GM21786 (cell line): ENCODE data around the gene CCNJ.
A peak's percentile ranks its signal among the peaks of the same experiment; 100 is the strongest.

ENCODE experiments used
- ATAC-seq: cut with Tn5 transposase; IDR thresholded peaks from one replicate; pipeline ENCODE4 v1.9.1; 2021; ENCODE audit not compliant: unreplicated experiment

CCNJ gene

DNA sequence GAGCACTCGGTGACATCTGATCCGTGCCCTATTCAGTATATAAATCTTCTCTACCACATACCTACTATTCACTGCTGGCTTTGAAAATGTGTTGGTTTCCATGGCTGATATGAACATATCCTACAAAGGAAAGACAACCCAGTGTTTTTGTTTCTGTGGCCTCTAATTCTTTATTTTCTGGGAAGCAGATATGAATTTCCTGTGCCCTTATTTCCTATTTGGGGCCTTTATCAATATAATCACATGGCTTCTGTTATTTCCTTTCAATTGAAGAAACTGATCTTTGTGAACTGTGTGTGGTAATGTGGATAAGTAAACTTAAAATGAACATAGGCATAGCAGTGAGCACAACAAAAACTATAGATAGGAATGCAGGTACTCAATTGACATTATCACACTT lies 10.6 kb downstream of the CCNJ start:
- ATAC-seq, result no peak

DNA sequence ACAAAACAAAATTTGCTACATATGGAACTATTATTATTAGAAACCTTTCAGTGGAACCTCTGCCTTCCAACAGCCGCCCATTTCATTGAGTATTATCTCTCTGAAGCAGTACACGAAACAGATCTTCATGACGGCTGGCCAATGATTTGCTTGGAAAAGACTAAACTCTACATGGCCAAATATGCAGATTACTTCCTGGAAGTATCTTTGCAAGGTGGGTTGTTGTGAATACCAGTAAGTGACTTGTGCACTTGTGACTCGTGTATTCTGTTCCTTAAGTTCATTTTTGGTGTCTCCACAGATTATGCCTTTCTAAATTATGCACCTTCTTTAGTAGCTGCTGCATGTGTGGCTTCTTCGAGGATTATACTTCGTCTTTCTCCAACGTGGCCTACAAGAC lies 13.4 kb downstream of the CCNJ start:
- no peak for ATAC-seq

DNA sequence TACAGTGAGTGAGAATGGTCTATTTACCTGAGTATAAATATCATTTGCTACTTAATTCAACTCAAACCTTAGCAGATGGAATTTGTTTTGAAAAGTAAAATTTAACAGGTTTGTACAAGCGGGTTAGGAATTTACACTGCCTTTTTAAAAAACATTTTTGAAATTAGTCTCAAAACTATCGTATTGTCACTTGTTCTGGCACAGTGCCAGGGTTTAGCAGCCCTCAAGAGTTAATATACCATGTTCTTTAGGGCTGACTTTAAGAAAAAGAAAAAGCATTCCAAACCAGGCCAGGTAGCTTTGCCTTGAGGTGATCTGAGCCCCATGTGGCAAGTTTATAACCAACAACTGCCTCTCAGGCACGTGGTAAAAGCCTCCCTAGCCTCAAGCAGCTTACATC lies 17.8 kb downstream of the CCNJ start:
- ATAC-seq, result no peak

DNA sequence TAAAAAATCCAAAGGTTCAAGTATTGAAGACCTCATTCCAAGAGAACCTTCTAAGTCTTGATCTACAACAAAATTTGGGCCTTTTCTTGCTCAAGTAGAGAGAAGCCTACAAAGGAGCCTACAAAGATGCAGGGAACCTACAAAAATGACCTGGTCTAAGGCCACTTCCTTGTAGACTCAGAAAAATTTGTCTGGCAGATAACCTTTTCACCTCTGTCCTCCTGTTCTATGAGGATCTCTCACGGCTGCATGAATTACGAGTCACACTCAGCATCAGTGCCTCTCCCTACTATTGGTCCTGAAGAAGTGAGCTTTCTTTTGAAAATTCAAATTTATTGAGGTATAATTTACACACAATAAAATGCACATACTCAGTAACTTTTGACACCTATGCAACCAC lies 29.3 kb downstream of the CCNJ start:
- ATAC-seq, result no peak

DNA sequence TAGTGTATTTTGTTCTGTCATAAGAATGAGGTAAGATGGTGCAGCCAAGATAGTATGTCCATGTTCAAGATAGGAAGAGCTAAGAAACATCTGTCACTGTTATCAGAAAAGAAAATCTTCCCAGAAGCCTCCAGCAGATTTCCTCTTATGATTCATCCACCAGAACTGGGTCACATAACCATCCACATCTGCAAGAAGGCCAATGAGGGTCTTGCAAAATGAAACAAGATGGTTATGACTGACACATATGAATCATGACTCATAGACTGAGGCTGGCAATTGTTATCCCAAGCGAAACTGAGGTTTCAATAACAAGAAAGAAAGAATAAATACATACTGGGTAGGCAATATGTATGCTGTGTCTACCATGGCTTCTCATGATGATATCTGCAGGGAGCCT lies 30.3 kb downstream of the CCNJ start:
- no peak for ATAC-seq

DNA sequence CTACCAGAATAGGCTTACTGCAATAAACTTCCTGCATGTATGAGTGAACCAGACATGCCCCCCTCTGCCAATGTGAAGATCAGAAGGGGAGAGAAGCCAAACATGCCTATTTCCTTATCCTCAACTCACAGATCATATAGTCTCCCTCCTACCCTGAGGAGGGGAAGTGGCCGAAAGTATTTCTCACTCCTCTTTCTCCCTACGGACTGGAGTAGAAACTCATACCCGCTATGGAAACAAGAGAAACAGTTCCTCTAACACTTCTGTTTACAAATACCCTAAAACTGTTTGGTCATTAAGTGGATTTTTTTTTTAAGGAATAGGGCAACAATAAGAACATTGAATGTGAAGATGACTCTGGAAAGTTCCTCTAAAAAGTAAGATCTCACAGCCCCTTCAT lies 31.4 kb downstream of the CCNJ start:
- ATAC-seq, result no peak

DNA sequence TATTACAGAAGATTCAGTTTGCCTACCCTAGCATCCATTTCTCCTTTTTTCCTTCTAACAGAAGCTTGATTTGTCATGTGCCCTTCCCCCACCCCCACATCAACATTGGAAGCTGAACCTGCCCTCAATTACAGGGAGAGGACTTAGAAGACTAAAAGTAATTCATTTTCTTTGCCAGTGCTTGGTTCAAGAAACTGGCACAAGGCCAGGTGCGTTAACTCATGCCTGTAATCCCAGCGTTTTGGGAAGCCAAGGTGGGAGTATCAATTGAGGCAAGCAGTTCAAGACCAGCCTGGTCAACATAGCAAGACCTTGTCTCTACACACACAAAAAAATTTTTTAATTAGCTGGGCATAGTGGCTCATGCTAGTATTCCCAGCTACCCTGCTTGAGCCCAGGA lies 32.6 kb downstream of the CCNJ start:
- no peak for ATAC-seq

DNA sequence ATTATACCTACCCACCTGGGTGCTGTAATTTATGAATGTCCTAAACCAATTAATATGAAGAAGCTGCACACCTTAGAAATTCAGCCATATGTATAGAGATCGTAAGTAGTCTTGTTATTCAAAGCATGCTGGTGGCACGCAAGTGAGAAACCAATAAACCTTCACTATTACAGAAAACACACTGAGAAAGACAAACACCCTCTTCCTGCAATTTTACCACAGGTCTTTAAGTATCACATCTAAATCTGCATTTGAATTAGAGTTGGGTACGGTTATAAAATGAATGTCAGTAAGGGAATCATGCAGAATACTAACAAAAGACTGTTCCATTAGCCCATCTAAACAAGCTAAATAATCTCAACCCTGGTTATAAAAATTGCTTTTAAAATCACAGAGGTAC lies 33.8 kb downstream of the CCNJ start:
- ATAC-seq, result no peak

DNA sequence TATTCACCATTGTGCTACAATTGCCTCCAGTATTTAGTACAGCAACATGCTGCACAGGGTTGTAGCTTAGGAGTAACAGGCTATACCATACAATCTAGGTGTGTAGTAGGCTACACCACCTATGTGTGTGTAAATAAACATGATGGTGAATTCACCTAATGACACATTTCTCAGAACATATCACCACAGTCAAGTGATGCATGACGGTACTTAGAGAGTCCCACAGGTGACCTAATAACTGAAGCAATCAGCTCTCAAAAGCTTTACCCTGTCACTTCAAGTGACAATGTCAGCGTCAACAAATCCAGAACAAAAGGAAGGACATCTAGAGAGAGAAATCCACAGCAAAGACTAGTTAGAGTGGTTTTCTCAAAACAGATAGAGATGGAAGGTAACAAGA lies 38.8 kb downstream of the CCNJ start:
- ATAC-seq, result no peak

DNA sequence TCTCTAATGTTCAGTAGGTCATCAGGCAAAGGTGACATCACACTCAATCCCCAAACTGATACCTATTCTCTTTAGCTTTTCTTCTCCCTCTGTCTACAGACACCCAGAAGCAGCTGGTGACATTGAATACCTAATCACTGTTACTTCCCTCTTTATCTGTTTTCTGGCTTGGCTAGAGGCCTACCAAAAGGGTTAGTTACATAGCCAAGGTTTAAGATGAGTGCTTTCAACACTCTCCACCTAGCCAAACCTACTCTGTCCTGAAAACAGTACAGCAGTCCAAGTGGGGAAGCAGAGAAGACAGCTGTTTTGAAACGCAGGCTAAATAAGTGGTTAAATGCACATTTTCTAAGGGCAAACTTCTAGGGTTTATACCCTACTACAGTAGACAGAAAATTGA lies 39.4 kb downstream of the CCNJ start:
- no peak for ATAC-seq

DNA sequence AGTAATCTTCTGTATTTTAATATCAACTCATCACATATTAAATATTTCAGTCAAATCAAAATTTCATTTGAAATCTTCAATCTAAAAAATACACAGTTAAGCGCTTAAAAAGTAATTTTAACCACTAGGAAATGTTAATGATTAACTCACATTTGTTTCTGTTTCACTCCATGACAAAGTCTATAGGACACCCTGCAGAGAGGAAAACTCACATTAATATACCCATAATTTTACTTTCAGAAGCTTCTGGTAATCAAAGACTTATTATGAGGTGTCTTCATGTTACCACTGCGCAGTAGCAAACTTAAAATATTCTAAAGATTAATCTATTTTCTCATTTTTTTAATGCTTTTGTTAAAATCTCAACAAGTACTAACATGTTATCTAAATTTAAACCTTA lies 45.7 kb downstream of the CCNJ start:
- no peak for ATAC-seq

DNA sequence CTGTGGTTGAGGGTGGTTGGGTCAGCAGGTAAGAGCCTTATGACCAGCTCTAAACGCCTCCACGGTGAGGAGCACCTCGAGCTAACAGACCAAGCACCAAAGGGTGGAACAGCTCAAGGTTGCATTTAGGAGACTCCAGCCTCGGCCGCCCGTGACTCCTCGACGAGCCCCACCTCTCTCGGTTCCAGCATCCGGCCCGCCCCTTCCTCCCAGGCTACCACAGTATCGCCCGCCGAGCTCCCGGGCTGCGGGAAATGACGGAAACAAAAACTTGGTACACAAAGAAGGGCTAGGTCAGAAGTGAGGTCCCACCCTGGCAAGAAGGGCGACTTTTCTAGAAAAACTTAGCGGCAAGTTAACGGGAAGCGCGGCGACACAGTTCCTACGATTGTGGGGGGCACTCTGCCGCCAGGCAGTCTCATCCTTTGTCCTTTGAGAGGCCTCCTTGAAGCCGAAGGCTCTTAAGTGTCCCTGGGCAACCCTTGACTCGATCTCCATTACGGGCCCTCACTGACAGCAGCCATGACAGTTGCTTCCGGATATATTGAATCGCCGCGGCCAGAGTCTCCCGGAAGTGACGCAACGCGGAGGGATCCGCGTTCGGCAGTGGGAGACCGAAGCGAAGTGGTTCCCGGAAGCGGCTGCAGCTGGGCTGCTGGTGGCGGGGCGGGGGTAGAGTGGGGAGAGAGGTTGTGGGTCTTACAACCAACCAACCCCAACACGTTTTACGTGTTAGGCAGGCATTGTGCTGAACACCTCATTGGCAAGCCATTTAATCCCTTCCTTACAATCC lies 46.5 kb downstream of the CCNJ start:
- ATAC-seq, result peak; percentile 85

DNA sequence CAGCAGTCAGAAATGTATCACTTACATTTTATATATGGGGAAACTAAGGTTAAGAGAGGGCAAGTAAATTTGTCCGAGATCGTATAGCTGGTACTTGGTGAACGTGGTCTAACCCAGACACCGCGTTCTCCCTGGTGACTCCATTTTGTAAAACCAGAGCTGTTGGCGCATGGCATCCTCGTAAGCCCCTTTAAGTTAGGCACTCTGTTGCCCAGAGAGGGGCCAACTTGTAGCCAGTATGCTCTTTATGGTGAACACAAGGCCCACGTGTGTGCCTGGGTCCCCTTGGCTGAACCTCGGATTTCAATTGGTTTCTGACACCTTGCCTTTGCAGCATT lies 47.0 kb downstream of the CCNJ start:
- no peak for ATAC-seq

DNA sequence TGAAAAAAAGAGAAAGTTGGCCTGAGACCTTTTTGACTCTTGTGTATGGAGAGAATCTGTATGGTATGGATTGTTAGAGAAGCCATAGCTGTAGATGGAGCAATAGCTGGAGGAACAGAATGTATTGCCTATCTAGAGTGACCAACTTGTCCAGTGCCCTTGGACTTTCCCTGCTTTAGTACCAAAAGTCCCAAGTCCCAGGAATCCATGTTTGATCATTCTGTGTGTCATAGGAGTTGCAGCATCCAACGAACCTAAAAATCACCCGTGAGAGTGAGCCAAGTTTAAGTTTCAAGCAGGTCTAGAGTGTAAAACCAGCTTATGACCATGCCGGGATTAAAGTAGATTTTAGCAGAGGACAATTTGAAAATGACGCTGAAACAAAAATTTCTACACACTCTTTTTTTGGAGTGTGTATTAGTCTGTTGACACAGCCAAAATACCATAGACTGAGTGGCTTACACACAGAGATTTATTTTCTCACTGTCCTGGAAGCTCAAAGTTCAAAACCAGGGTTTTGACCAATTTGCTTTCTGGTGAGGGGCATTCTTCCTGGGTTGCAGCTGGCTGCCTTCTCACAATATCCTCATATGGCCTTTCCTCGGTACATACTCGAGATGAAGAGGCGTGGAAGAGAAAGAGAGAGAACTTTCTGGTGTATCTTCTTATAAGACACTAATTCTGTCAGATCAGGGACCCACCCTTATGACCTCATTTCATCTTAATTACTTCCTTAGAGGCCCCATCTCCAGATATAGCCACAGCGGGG lies 49.8 kb downstream of the CCNJ start:
- ATAC-seq, result no peak

DNA sequence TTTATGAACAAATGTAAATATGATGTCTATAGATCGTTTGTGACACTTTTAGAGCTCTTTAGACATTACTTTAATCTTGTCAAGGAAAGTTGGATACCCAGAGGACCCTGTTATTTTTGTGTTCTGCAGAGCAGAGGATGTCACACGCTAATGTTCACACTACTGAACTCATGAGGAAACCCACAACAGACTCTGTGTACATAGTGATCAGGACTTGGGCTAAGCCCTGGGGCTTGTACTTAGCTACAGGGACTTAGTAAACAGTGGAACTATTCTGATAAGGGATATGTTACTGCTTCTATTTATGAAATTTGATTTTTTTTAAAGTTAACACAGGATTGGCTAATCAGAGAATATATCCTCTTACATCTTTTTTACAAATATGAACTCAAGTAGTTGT lies 50.6 kb downstream of the CCNJ start:
- ATAC-seq, result no peak

DNA sequence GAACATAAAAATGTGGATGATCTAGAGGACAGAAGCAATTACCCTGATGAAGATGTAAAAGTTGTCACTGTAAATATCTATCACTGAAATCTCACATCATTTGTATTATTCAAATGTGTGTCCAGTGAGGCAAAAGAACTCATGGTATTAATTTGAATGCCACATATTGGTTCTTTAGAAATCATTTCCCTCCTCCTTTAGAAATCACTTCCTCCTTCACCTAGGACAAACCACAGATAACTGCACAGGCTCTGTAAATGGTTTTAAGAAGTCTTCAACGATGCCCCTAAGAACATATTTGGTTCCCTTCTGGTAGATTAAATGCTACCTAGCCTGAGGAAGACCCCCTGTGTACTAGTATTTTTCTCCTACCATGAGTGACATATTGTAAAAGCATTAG lies 53.6 kb downstream of the CCNJ start:
- no peak for ATAC-seq

DNA sequence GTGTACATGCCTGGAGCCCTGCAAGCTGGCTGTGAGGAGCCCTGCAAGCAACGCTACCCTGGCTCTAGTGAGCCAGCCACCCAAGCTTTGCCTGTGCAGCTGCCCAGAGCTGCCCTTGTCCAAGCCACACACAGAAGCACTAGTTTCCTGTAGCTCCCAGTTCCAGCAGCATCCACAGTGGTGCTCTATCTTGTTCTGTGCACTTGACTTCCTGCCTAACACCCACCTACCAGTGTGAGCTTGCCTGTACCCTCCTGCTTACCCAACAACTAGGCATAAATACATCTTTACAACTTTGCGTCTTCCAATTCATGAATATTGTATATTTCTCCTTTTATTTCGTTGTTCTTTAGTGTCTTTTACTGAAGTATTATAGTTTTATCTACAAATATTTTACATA lies 54.5 kb downstream of the CCNJ start:
- ATAC-seq, result no peak

DNA sequence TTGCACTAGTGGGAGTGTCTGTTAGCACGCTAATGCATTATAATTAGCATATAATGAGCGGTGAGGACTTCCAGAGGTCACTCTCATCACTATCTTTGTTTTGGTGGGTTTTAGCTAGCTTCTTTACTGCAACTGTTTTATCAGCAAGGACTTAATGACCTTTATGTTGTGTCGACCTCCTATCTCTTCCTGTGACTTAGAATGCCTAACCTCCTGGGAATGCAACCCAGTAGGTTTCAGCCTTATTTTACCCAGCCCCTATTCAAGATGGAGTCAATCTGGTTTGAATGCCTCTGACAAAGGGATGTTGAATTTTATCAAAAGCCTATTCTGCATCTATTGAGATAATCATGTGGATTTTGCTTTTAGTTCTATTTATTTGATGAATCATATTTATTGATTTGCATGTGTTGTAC lies 64.2 kb downstream of the CCNJ start:
- ATAC-seq, result no peak
